Skeletal muscle satellite cell (primary cell): ENCODE data around the gene CRPPA. TPM values are rescaled to one million over a fixed set of nuclear protein-coding genes. Genes with fewer than 3 reads are reported as not detected.
"Not testable (repeated sequence)": the region's sequence is repeated elsewhere in the genome, so short reads cannot be mapped to it uniquely, and the experiment has no call there.

Experiments used
- H3K27me3 ChIP-seq: 2 replicates; pipeline ENCODE4 v1.7.0; 2013; ENCODE audit warnings: low read length; ENCODE audit not compliant: control insufficient read depth, insufficient read depth
- H3K36me3 ChIP-seq: 2 replicates; pipeline ENCODE4 v1.7.0; 2013; ENCODE audit warnings: mild to moderate bottlenecking, control low read depth, low read length; ENCODE audit not compliant: insufficient read depth
- H3K4me1 ChIP-seq: 2 replicates; pipeline ENCODE4 v1.7.0; 2013; ENCODE audit warnings: low read length; ENCODE audit not compliant: control insufficient read depth, insufficient read depth
- H3K4me2 ChIP-seq: 2 replicates; pipeline ENCODE4 v1.7.0; 2013; ENCODE audit warnings: mild to moderate bottlenecking, low read length
- H3K4me3 ChIP-seq: 2 replicates; pipeline ENCODE4 v1.7.0; 2013; ENCODE audit warnings: low read length
- H3K9ac ChIP-seq: 2 replicates; pipeline ENCODE4 v1.7.0; 2013; ENCODE audit warnings: mild to moderate bottlenecking, low read depth, low read length, moderate library complexity
- H3K9me3 ChIP-seq: replicated peaks from 2 replicates; pipeline ENCODE4 v1.7.0; 2013; ENCODE audit warnings: mild to moderate bottlenecking, control low read depth, low read length
- small RNA-seq: library from RNA; depleted of rRNA; stranded (forward); fragments of <200 nt; gene quantifications from one replicate; pipeline ENCODE3, GENCODE V24; 2012

CRPPA gene

GRCh38 chr7:16393862-16394422 is 27.4 kb downstream of the CRPPA start:
- Histone ChIP-seq H3K4me1 (no peaks in the 10 kb centered on the region), H3K9ac (no peak overlapping the region), H3K4me3 (no peak overlapping the region), H3K36me3 (no peaks in the 10 kb centered on the region), H3K27me3 (no peaks in the 10 kb centered on the region), H3K4me2 (no peak overlapping the region), H3K9me3 (peaks cover 23% of the 10 kb centered on the region)

- Histone ChIP-seq H3K9ac (no peak overlapping the region), H3K27me3 (no peaks in the 10 kb centered on the region), H3K9me3 (peaks cover 14% of the 10 kb centered on the region)
These were observed 28.3 kb downstream of the CRPPA start for GRCh38 chr7:16392990-16393523.

GRCh38 chr7:16383786-16384185 is 37.6 kb downstream of the CRPPA start:
- not testable (repeated sequence) for H3K9ac ChIP-seq, H3K4me3 ChIP-seq, H3K27me3 ChIP-seq, H3K4me2 ChIP-seq, H3K9me3 ChIP-seq, H3K36me3 ChIP-seq, H3K4me1 ChIP-seq

More at GRCh38 chr7:16392990-16393523, 28.3 kb downstream of the CRPPA start:
- Histone ChIP-seq H3K4me1 (no peaks in the 10 kb centered on the region), H3K4me3 (no peak overlapping the region), H3K4me2 (no peak overlapping the region), H3K36me3 (no peaks in the 10 kb centered on the region)

- H3K4me2 ChIP-seq, H3K4me1 ChIP-seq, H3K36me3 ChIP-seq, H3K4me3 ChIP-seq, H3K9ac ChIP-seq, H3K9me3 ChIP-seq, H3K27me3 ChIP-seq: not testable (repeated sequence)
These were observed 38.2 kb downstream of the CRPPA start for GRCh38 chr7:16383103-16383502.

Small RNA genes lying within 50 kb of the gene (small RNA-seq; reads per million reads assigned to genes)
- not detected for gene AC005014.3
